ENCODE data around the gene ATP8B4.

DNA sequence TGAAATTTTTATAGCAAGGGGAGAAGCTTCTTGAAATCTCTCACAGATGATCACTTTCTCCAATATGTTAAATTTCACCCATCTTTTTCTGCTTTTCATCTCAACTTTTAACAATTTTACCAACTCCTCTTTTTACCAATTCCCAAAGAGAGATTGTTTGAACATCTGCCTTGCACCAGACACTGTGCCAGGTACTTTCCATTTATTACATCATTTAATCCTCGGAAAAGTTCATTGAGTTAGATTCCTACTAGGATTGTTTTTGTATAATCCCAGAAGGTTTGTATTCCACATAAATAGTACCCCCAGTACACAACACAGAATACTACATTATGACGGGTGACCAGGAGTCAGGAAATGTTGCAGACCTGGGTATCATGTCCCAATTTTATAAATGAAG lies 74.1 kb downstream of the ATP8B4 start:
- no peak for TF ChIP-seq CTCF (optimal IDR thresholded peaks at IDR 0.05 in 1 of 3, IDR thresholded peaks at IDR 0.05 in 1 of 3, conservative IDR thresholded peaks at IDR 0.05 in 1 of 3; ENCODE audit: extremely low read depth in 1 of 3, insufficient read depth in 2 of 3, low read length in 3 of 3)
- TF ChIP-seq EZH2 (IDR thresholded peaks at IDR 0.05; ENCODE audit: low read length), result no peak
